Measurements from ENCODE around the gene ING5.

Gene ING5

GRCh38 chr2:241774419-241775222 is 72.8 kb downstream of the ING5 start:
- Mint-ChIP-seq H3K27ac (no peak overlapping the region), H3K27me3 (no peaks in the 10 kb centered on the region), H3K4me1 (ENCODE audit: low read depth) (peaks cover 16% of the 10 kb centered on the region), H3K9me3 (no peaks in the 10 kb centered on the region), H3K36me3 (ENCODE audit: low read depth) (no peaks in the 10 kb centered on the region), H3K4me3 (no peak overlapping the region)
- DNase-seq, result no peak

GRCh38 chr2:241775223-241776177 is 73.7 kb downstream of the ING5 start:
- no peak overlapping the region for H3K4me3 Mint-ChIP-seq
- H3K27me3 Mint-ChIP-seq, result no peaks in the 10 kb centered on the region
- no peaks in the 10 kb centered on the region for H3K9me3 Mint-ChIP-seq
- no peak for DNase-seq
- peaks cover 16% of the 10 kb centered on the region for H3K4me1 Mint-ChIP-seq (ENCODE audit: low read depth)
- no peak overlapping the region for H3K27ac Mint-ChIP-seq
- no peaks in the 10 kb centered on the region for H3K36me3 Mint-ChIP-seq (ENCODE audit: low read depth)

GRCh38 chr2:241776336-241777169 is 74.7 kb downstream of the ING5 start, which contains the start of gene GAL3ST2:
GAL3ST2 (plus strand) TSS chr2:241776822; CDS start chr2:241776956, 134 bp downstream.
- Mint-ChIP-seq H3K4me3 (no peak within 1 kb of the TSS), H3K4me1 (ENCODE audit: low read depth) (peaks cover 13% of the 10 kb centered on the region), H3K9me3 (peaks cover 6% of the 10 kb centered on the region), H3K36me3 (ENCODE audit: low read depth) (no peaks in the 10 kb centered on the region), H3K27me3 (no peaks in the 10 kb centered on the region), H3K27ac (no peak within 1 kb of the TSS)
- no peak for DNase-seq

- H3K27ac Mint-ChIP-seq, result no peak overlapping the region
- no peaks in the 10 kb centered on the region for H3K27me3 Mint-ChIP-seq
- H3K36me3 Mint-ChIP-seq (ENCODE audit: low read depth), result no peaks in the 10 kb centered on the region
- no peak overlapping the region for H3K4me3 Mint-ChIP-seq
- H3K9me3 Mint-ChIP-seq, result peaks cover 6% of the 10 kb centered on the region
- H3K4me1 Mint-ChIP-seq (ENCODE audit: low read depth), result peaks cover 8% of the 10 kb centered on the region
- no peak for DNase-seq
Measured at GRCh38 chr2:241777170-241777685, 75.4 kb downstream of the ING5 start.

GRCh38 chr2:241777686-241778627 is 76.1 kb downstream of the ING5 start:
- no peaks in the 10 kb centered on the region for H3K36me3 Mint-ChIP-seq (ENCODE audit: low read depth)
- no peak overlapping the region for H3K4me3 Mint-ChIP-seq
- peaks cover 6% of the 10 kb centered on the region for H3K9me3 Mint-ChIP-seq
- H3K4me1 Mint-ChIP-seq (ENCODE audit: low read depth), result peaks cover 1% of the 10 kb centered on the region
- no peak overlapping the region for H3K27ac Mint-ChIP-seq
- no peak for DNase-seq
- no peaks in the 10 kb centered on the region for H3K27me3 Mint-ChIP-seq

Measured in activated T-cell treated with anti-CD3 and anti-CD28 coated beads, Interleukin-2, amount 50 U/mL, for 24 hours (primary cell).